H9 (cell line): ENCODE measurements around the gene SETD9. TPM values are rescaled to one million over a fixed set of nuclear protein-coding genes. Genes with fewer than 3 reads are reported as not detected.

Experiments
- DNase-seq: peaks from one replicate; pipeline ENCODE4 v3.0.0-alpha.2; 2017
- H2AFZ ChIP-seq: one replicate; pipeline ENCODE4 v1.6.1; 2013; ENCODE audit warnings: mild to moderate bottlenecking, low read length, control low read depth, moderate library complexity
- H2AK5ac ChIP-seq: 2 replicates; pipeline ENCODE4 v1.6.1; 2013; ENCODE audit warnings: low read length, control low read depth, mixed read lengths; ENCODE audit not compliant: insufficient read length
- H2BK120ac ChIP-seq: one replicate; pipeline ENCODE4 v1.6.1; 2013; ENCODE audit warnings: low read depth, mild to moderate bottlenecking, low read length, control low read depth, inconsistent platforms; ENCODE audit not compliant: poor library complexity, severe bottlenecking
- H2BK12ac ChIP-seq: 2 replicates; pipeline ENCODE4 v1.6.1; 2013; ENCODE audit warnings: low read length, control low read depth, mixed read lengths, low read depth; ENCODE audit not compliant: insufficient read length
- H2BK15ac ChIP-seq: 2 replicates; pipeline ENCODE4 v1.6.1; 2013; ENCODE audit warnings: low read depth, low read length, control low read depth
- H2BK20ac ChIP-seq: one replicate; pipeline ENCODE4 v1.6.1; 2013; ENCODE audit warnings: low read depth, mild to moderate bottlenecking, low read length, control low read depth, inconsistent platforms; ENCODE audit not compliant: poor library complexity, severe bottlenecking
- H2BK5ac ChIP-seq: 2 replicates; pipeline ENCODE4 v1.6.1; 2013; ENCODE audit warnings: low read length, control low read depth, mixed read lengths; ENCODE audit not compliant: insufficient read length
- H3K14ac ChIP-seq: 2 replicates; pipeline ENCODE4 v1.6.1; 2013; ENCODE audit warnings: low read length, control low read depth; ENCODE audit not compliant: insufficient read depth
- H3K18ac ChIP-seq: 2 replicates; pipeline ENCODE4 v1.6.1; 2013; ENCODE audit warnings: low read depth, mild to moderate bottlenecking, mixed read lengths, low read length, control low read depth; ENCODE audit not compliant: insufficient read length
- H3K23ac ChIP-seq: 2 replicates; pipeline ENCODE4 v1.6.1; 2013; ENCODE audit warnings: low read length, control low read depth, mixed read lengths, low read depth; ENCODE audit not compliant: insufficient read length
- H3K23me2 ChIP-seq: 2 replicates; pipeline ENCODE4 v1.6.1; 2013; ENCODE audit warnings: low read depth, mild to moderate bottlenecking, mixed read lengths, low read length, control low read depth; ENCODE audit not compliant: insufficient read length, poor library complexity, severe bottlenecking
- H3K27ac ChIP-seq: 2 replicates; pipeline ENCODE4 v1.5.1; 2013; ENCODE audit warnings: low read length, control low read depth, mixed read lengths, low read depth; ENCODE audit not compliant: insufficient read length
- H3K27me3 ChIP-seq: 2 replicates; pipeline ENCODE4 v1.6.1; 2013; ENCODE audit warnings: low read length, control low read depth, inconsistent platforms; ENCODE audit not compliant: insufficient read depth
- H3K4ac ChIP-seq: 2 replicates; pipeline ENCODE4 v1.6.1; 2013; ENCODE audit warnings: low read depth, mild to moderate bottlenecking, control low read depth, inconsistent platforms, low read length, moderate library complexity
- H3K4me1 ChIP-seq: 2 replicates; pipeline ENCODE4 v1.6.1; 2013; ENCODE audit warnings: low read length, control low read depth, inconsistent platforms; ENCODE audit not compliant: insufficient read depth
- H3K4me2 ChIP-seq: 2 replicates; pipeline ENCODE4 v1.6.1; 2013; ENCODE audit warnings: low read length, control low read depth, mixed read lengths; ENCODE audit not compliant: insufficient read length, insufficient read depth
- H3K56ac ChIP-seq: 2 replicates; pipeline ENCODE4 v1.6.1; 2013; ENCODE audit warnings: low read depth, mild to moderate bottlenecking, mixed read lengths, low read length, control low read depth; ENCODE audit not compliant: insufficient read length
- H3K79me1 ChIP-seq: 2 replicates; pipeline ENCODE4 v1.6.1; 2013; ENCODE audit warnings: low read depth, mild to moderate bottlenecking, moderate library complexity, low read length, control low read depth, inconsistent platforms; ENCODE audit not compliant: insufficient read depth, poor library complexity, severe bottlenecking
- H3K79me2 ChIP-seq: 2 replicates; pipeline ENCODE4 v1.6.1; 2013; ENCODE audit warnings: low read length, control low read depth, inconsistent platforms; ENCODE audit not compliant: insufficient read depth
- H3K9ac ChIP-seq: 2 replicates; pipeline ENCODE4 v1.6.1; 2013; ENCODE audit warnings: low read length, control low read depth, mixed read lengths; ENCODE audit not compliant: insufficient read length; ENCODE audit errors: extremely low read depth
- H3K9me3 ChIP-seq: one replicate; pipeline ENCODE4 v1.6.1; 2013; ENCODE audit warnings: low read depth, low read length, inconsistent platforms; ENCODE audit not compliant: control insufficient read depth
- H3T11ph ChIP-seq: one replicate; pipeline ENCODE4 v1.6.1; 2013; ENCODE audit warnings: mild to moderate bottlenecking, low read length, control low read depth, inconsistent platforms
- H4K20me1 ChIP-seq: one replicate; pipeline ENCODE4 v1.6.1; 2013; ENCODE audit not compliant: control insufficient read depth, insufficient read length, insufficient read depth
- H4K5ac ChIP-seq: 2 replicates; pipeline ENCODE4 v1.6.1; 2013; ENCODE audit warnings: low read depth, mild to moderate bottlenecking, mixed read lengths, low read length, control low read depth; ENCODE audit not compliant: insufficient read length
- H4K8ac ChIP-seq: replicated peaks from 2 replicates; pipeline ENCODE4 v1.6.1; 2013; ENCODE audit warnings: low read length, control low read depth, mixed read lengths, low read depth; ENCODE audit not compliant: insufficient read length
- H4K91ac ChIP-seq: 2 replicates; pipeline ENCODE4 v1.6.1; 2013; ENCODE audit warnings: low read depth, mild to moderate bottlenecking, moderate library complexity, mixed read lengths, low read length, control low read depth; ENCODE audit not compliant: insufficient read length
- H3K27ac Mint-ChIP-seq, 3 experiments: 2 replicates in 2 of 3; 3 replicates in 1 of 3; pipeline ENCODE4 v1.8.0; 2020 to 2021; ENCODE audit warnings: mixed read lengths in 3 of 3, mild to moderate bottlenecking in 1 of 3, moderate library complexity in 1 of 3
- H3K27me3 Mint-ChIP-seq: 2 replicates; pipeline ENCODE4 v1.8.0; 2021; ENCODE audit warnings: low read depth, mild to moderate bottlenecking, moderate library complexity, mixed read lengths
- H3K36me3 Mint-ChIP-seq, 3 experiments: 2 replicates in 2 of 3; 3 replicates in 1 of 3; pipeline ENCODE4 v1.8.0; 2020 to 2021; ENCODE audit warnings: low read depth in 3 of 3, mixed read lengths in 3 of 3; ENCODE audit not compliant: insufficient read depth in 1 of 3
- H3K4me1 Mint-ChIP-seq, 2 experiments: 2 replicates each; pipeline ENCODE4 v1.8.0; 2020; ENCODE audit warnings: mixed read lengths in 2 of 2
- H3K4me3 Mint-ChIP-seq, 2 experiments: 2 replicates in 1 of 2; 3 replicates in 1 of 2; pipeline ENCODE4 v1.8.0; 2020 to 2021; ENCODE audit warnings: mild to moderate bottlenecking in 2 of 2, mixed read lengths in 2 of 2, moderate library complexity in 1 of 2
- H3K9me3 Mint-ChIP-seq, 2 experiments: 2 replicates in 1 of 2; 3 replicates in 1 of 2; pipeline ENCODE4 v1.8.0; 2020; ENCODE audit warnings: mild to moderate bottlenecking in 2 of 2, mixed read lengths in 2 of 2, moderate library complexity in 1 of 2
- CTCF ChIP-seq: fragments of 200-600 bp; sonication (generic); conservative IDR thresholded peaks from 3 replicates; pipeline ENCODE4 v1.8.0; 2021; ENCODE audit warnings: antibody characterized with exemption, mild to moderate bottlenecking
- WGBS: extraction: QIAGEN DNeasy Blood & Tissue Kit; methylation state at CpG from one replicate; pipeline ENCODE4 v1.1.7; 2013; ENCODE audit warnings: missing lambda C conversion rate, low lambda C conversion rate, mixed read lengths; ENCODE audit not compliant: insufficient read length; ENCODE audit errors: extremely low coverage; 5-methylcytosine and 5-hydroxymethylcytosine counted together
- total RNA-seq: library from RNA; stranded (reverse); gene quantifications from 2 replicates; pipeline ENCODE4 v1.2.1, GENCODE V29; 2021

Gene SETD9
- total RNA-seq, 1 experiment from 2014 or later = 15.7 TPM

- Histone ChIP-seq H3K56ac (no peak overlapping the region), H3K79me1 (no peaks in the 10 kb centered on the region), H3K18ac (no peak overlapping the region), H2BK5ac (no peak overlapping the region), H4K5ac (no peak overlapping the region), H2BK120ac (no peak overlapping the region), H2BK15ac (no peak overlapping the region), H2AFZ (no peak overlapping the region), H3K14ac (no peak overlapping the region), H2BK20ac (no peak overlapping the region), H3K9me3 (no peaks in the 10 kb centered on the region), H4K8ac (no peak overlapping the region), H3K23me2 (no peaks in the 10 kb centered on the region), H2BK12ac (no peak overlapping the region), H3K4me2 (no peak overlapping the region), H3K4ac (no peak overlapping the region), H4K20me1 (no peaks in the 10 kb centered on the region), H3K9ac (no peak overlapping the region), H3K27me3 (no peaks in the 10 kb centered on the region), H3K79me2 (no peaks in the 10 kb centered on the region), H3K23ac (no peak overlapping the region), H3K4me1 (no peaks in the 10 kb centered on the region; the same call in 1 of the 2 replicates), H2AK5ac (no peak overlapping the region), H4K91ac (no peak overlapping the region), H3K27ac (no peak overlapping the region), H3T11ph (no peak overlapping the region)
- Mint-ChIP-seq H3K36me3 (peaks cover 9 to 17% (median 14%) of the 10 kb centered on the region in 3 experiments), H3K27ac (no peak overlapping the region), H3K9me3 (no peaks in the 10 kb centered on the region), H3K4me1 (peaks cover 20 to 21% of the 10 kb centered on the region in 2 experiments), H3K27me3 (no peaks in the 10 kb centered on the region), H3K4me3 (no peak overlapping the region)
- no peak for TF ChIP-seq CTCF
- DNase-seq = no peak
- WGBS = no CpG with 5 or more reads among the region's 2 CpGs
Observed at GRCh38 chr5:56914678-56915077, 5.3 kb downstream of the SETD9 start.
